Skin epidermis (tissue), 12 donors: Measurements from ENCODE around the gene KCNG4.

ENCODE experiments used
- H3K27ac ChIP-seq, 21 experiments: fragments of 200-600 bp; sonication (generic) in 11 of 21; one replicate each; pipeline ENCODE4 v1.5.0; 2020; ENCODE audit warnings: mild to moderate bottlenecking in 3 of 21, inconsistent platforms in 2 of 21, moderate library complexity in 2 of 21
- H3K4me3 ChIP-seq, 7 experiments: fragments of 200-600 bp; sonication (generic) in 2 of 7; one replicate each; pipeline ENCODE4 v1.5.0; 2020; ENCODE audit warnings: inconsistent platforms in 2 of 7, mild to moderate bottlenecking in 2 of 7, moderate library complexity in 1 of 7

The KCNG4 gene

DNA sequence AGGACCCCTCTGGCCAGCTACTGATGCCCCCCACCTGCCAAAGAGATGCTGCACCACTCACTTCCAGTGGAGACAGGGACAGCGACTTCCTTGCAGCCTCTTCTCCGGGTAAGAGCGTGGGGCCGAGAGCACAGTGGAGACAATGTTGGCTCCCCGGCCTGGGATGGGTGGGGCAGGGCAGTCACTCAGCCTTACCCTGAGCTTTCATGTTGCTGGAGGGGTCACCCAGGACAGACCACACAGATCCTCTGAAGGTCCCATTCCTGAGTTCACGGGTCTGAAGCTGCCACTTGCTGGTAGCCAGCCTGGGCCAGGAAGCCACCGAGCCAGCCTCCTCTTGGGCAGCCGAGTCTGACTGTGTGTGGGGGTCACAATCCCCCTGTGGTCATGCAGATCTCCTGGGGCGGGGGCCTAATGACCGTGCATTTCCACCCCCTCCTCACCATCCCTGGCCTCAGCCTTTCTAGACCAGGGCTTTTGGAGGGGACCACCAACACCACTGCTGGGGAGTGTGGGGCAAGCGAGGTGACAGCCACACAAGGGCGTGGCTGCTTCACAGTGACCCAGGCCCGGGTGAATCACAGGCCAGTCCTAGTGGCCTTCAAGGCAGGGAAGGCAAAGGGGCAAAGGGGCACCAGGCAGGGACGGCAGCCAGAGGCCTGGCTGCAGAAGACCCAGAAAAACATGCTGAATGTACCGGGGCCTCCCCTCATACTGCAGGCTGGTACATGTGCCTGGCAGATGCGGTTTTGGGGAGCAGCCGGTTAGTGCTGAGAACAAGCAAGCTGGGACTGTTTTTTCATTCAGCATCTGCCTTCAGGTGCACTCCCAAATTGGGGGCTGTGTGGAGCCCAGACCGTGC lies 63.4 kb downstream of the KCNG4 start:
- Histone ChIP-seq H3K27ac (peak overlapping the region in 18 of 21 experiments; percentile 9 to 83 (median 67)), H3K4me3 (no peak overlapping the region)

DNA sequence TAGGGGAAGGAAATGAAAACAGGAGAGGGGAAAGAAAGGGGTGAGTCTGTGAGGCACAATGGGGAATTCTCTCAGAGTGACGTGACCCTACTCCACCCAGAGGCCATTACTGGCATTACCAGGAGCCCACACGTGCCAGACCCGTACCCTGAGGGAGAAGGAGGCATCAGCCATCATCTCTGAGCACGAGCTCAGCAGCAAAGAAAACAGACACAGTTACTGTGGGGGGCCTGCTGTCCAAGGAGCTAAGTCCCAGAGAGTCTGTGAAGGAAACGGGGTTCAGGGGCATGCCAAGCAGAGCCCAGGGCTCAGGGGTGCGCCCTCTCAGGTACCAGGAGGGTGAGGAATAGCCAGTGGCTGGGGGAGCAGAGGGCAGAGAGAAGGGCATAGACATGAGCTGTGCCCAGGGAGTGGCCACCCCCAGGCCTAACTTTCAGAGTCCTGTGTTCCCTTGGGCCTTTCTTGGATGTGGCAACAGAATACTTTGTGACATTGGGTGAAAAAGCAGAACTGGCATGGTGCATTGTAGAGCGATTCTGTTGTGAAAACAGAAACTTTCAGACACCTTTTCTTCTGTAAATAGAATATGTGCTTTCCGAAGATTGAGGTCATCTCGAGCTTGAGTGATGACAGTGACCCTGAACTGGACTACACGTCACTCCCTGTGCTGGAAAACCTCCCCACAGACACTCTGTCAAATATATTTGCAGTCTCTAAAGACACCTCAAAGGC lies 64.3 kb downstream of the KCNG4 start:
- Histone ChIP-seq H3K27ac (peak overlapping the region in 6 of 21 experiments; percentile 36 to 83 (median 74)), H3K4me3 (no peak overlapping the region)

DNA sequence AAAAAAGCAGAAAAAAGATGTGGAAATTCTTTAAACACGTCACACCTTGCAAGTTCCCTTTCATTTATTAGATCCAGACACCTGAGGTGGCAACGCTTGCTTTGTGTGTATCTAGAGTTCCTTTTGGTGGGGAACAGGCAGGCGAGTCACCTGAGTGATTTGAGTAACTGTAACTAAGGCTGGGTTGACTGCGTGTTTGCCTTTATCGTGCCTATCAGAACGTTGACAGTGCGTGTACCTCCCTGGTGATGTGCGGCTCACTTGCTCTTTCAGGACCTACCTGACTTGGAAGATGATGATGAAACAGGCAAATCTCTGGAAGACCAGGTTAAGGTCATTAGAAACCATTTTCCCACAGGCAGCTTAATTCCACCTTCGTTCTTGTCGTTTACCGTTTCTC lies 65.4 kb downstream of the KCNG4 start:
- no peak overlapping the region for H3K4me3 ChIP-seq
- no peak overlapping the region for H3K27ac ChIP-seq

DNA sequence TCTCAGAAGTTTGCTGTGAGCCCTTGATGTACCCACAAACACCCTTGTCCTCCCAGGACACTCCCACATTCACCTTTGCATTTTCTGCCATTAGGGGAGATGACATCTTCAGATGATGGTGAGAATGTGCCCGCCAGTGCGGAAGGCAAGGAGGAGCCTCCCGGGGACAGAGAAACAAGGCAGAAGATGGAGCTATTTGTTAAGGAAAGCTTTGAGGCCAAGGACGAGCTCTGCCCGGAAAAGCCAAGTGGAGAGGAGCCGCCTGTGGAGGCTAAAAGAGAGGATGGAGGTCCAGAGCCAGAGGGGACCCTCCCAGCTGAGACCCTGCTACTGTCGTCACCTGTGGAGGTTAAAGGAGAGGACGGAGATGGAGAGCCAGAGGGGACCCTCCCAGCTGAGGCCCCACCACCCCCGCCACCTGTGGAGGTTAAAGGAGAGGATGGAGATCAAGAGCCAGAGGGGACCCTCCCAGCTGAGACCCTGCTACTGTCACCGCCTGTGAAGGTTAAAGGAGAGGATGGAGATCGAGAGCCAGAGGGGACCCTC lies 70.0 kb downstream of the KCNG4 start:
- H3K4me3 ChIP-seq = no peak overlapping the region
- H3K27ac ChIP-seq = no peak overlapping the region
